Astrocyte (in vitro differentiated cells and primary cell): ENCODE measurements around the gene SYT7.

ENCODE experiments used
- CTCF ChIP-seq: IDR thresholded peaks from 2 replicates; pipeline ENCODE4 v1.5.1; 2011; ENCODE audit warnings: low read depth, mild to moderate bottlenecking, inconsistent platforms, low read length, moderate library complexity; ENCODE audit not compliant: insufficient read depth
- EZH2 ChIP-seq: IDR thresholded peaks from 2 replicates; pipeline ENCODE4 v1.6.1; 2012; ENCODE audit warnings: mild to moderate bottlenecking, low read length, inconsistent platforms; ENCODE audit not compliant: insufficient read depth

GRCh38 chr11:61585115-61585514 is 4.2 kb upstream of the SYT7 start:
- no peak for TF ChIP-seq EZH2
- no peak for TF ChIP-seq CTCF
